NB4 (cell line): ENCODE data around the gene KCNJ12.

Experiments used
- CTCF ChIP-seq: IDR thresholded peaks from one replicate; pipeline ENCODE4 v1.5.1; 2012; ENCODE audit warnings: low read depth, low read length
- POLR2A ChIP-seq: IDR thresholded peaks from 2 replicates; pipeline ENCODE4 v1.6.1; 2011; ENCODE audit warnings: mild to moderate bottlenecking; ENCODE audit not compliant: insufficient read length; ENCODE audit errors: extremely low read depth

DNA sequence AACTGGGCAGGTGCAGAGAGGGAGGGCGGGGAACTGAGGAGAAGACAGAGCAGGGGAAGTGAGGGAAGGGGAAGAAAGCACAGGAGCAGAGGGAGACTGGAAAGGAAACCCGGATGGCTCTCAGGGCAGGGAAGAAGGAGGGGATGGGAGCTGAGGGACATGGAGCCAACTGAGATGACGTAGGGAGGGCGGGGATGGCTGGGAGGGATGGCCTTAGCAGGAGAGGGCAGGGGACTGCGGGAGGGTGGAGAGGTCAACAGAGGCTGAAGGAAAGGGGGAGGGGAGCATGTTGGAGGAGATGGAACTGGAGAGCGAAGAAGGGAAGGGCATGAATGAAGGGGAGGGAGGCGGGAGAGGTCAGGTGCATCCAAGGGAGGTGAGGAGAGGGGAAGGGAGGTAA, 81.9 kb downstream of the KCNJ12 start:
- TF ChIP-seq CTCF, result no peak
- TF ChIP-seq POLR2A, result no peak
